NCI-H2107 (cell line): Measurements from ENCODE around the gene KCNH4.
A peak's percentile ranks its signal among the peaks of the same experiment; 100 is the strongest.
"Not testable (repeated sequence)": the region's sequence is repeated elsewhere in the genome, so short reads cannot be mapped to it uniquely, and the experiment has no call there.

Experiments used
- DNase-seq: peaks from one replicate; lab custom pipeline; 2025; lab: John Stamatoyannopoulos, UW

The KCNH4 gene

DNA sequence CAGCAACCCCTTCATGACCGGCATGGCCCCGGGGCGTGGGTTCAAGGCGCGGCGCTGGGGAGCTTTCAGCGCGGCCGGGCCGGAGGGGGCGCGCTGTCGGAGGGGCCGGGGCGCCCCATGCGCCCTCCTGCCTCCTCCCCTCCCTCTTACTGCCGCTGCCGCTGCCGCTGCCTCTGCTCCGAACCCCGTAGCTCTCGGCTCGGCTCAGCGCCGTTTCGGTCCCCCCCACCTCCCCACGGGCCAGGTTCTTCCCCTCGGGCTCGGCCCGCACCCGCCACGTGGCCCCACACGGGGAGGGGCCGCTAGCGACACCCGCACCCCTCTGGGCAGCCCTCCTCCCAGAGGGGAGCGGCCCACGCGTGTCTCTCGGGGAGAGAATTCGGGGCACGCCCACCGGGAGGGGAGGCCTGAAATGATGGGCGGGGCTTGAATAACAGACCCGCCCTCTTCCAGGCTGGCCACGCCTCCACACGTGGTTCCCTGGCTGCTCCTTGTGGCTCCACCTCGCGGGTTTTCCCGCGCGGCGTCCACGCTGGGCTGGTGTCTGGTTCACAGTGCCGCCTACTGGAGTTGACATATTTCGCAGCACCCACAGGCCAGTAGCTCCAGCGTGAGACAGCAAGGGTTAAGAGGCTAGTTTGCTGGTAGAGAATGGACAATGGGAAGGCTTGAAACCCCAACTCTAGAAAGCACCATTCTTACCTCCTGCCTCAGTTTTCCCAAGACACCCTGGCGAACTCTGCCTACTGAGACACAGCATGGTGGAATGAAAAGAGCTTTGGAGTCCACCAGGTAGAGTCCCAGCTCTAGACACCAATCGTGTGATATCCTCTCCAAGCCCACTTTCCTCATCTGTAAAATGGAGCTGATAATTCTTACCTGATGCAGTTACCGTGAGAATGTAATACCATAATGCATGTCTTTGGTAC lies at the start of gene KCNH4:
Gene KCNH4 (minus strand): TSS at position 221 of the 929 bp plus-strand sequence. CDS start 197 bp downstream, at position 24.
- peak; percentile 79 for DNase-seq

DNA sequence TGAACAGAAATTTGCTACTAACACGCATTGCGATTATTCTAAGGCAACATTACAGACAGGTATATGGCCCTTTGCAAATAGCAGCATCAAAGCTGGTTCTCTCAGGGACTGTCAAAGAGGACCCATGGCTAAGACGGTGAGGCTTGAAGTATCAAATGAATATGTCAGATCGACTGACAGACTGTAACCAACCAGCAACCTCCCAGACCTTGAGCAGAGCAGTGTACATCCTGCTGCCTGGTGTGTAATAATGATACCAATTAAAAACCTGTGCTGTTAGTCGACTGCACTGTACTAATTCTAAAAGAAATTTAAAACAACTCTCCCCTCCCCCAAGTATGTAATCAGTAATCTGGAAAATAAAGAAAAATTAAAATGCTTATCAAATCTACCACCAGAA lies 49.3 kb upstream of the KCNH4 start:
- no peak for DNase-seq

DNA sequence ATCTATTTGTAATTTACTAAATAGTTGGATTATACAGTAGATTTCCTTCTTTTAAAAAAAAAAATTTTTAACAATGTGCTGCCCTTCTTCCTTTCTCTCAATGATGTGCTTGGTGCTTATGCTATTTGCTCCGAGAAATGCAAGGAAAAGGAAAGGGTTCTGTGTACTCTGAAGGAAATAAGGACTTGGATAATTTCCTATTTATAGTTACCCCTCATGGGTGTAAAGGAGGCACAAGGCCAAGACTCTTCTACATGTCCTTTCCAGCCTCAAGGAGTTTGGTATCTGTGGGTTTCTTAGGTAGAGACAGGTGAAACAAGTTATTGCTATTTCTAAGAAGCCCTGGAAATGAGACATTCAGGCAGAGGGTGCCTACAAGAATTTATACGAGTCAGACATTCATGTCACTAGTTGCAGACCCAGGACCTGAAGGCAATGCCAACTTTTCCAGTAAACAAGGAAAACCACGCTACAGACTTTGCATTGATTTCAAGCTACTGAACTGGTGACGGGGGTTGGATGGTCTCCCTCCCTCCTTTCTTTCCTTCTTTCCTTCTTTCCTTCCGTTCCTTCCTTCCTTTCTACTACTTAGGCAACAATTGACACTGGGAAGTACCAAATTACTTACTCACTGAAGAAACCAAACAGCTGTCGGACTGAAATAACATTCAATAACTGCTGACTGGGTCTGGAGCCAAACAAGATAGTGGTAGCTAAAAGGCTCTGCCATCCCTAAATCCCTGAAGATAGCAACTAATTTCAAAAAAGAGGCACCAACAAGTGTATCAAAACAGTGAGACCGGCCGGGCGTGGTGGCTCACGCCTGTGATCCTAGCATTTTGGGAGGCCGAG lies 47.1 kb upstream of the KCNH4 start:
- no peak for DNase-seq

DNA sequence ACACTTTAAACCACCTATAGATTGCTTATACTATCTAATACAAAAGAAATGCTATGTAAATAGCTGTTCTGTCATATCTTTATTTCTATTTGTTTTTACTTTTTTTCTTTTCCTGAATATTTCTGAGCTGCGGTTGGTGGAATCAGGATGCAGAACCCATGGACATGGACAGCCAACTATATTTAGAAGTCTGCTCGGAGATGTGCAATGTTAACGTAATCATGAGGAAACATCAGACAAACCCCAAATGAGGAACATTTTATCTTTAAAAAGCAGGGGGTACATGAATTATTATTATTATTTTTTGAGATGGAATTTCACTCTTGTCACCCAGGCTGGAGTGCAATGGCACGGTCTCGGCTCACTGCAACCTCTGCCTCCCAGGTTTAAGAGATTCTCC lies 44.7 kb upstream of the KCNH4 start:
- no peak for DNase-seq

DNA sequence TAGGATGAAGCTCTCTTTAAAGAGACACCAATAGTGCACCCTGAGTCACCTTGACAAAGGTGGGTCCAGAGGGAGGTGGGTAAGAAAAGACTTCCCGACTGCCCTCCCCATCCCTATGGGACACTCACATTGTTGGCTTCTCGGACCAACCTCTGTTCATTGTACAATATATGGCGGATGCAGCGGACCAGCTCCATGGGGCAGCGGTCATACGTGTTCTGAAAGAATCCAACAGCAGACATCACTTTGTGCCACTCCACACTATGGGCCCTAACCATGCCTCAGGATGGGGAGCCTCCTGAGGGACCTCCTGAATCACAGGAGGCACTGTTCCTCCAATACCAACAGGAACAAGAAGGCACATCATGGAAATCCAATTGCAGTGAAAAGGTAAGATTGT lies 43.7 kb upstream of the KCNH4 start:
- DNase-seq, result no peak

DNA sequence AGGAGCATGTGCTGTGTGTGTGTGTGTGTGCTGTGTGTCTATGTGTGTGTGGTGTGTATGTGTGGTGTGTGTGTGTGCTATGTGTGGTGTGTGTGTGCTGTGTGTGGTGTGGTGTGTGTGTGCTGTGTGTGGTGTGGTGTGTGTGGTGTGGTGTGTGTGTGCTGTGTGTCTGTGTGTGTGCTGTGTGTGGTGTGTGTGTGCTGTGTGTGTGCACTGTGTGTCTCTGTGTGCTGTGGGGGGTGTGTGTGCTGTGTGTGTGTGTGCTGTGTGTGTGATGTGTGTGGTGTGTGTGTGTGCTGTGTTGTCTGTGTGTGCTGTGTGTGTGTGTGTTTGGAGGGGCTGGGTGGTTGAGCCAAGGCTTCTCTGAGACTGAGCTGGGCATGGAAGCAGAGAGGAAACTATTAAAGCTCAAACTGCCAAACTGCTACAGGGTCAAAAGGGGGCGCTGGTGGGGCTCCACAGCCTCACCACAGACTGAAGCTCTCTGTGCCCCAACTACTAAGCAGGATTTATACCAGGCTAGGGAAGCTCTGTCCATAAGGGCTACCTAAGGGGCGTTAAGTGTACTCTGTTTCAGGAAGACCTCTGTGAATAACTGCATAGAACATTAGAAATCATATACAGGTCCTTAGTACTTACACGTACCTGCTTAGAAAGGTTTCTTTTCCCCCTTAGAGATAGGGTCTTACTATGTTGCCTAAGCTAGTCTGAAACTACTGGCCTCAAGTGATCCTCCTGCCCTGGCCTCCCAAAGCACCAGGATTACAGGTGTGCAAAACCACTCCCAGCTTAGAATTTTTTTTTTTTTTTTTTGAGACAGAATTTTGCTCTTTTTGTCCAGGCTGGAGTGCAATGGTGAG lies 41.2 kb upstream of the KCNH4 start:
- peak; percentile 14 for DNase-seq

DNA sequence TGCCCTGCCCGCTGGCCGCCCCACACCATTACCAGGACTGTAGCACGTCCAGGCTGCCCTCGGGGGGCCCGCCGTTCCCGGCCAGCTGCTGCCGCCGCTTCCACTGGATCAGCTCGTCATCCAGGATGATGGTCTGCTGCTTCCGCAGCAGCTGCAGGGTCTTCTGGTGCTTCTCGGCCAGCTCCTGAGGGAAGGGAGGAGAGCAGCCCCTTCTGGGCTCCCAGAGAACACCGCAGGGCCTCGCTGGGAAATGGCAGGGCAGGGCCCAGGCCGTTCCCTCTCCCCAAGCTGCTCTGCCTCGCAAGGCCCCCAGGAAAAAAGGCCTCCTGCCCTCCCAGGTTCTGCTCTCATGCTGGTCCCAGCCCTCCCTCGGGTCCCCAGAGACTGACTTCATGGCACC lies 38.3 kb upstream of the KCNH4 start:
- not testable (repeated sequence) for DNase-seq

DNA sequence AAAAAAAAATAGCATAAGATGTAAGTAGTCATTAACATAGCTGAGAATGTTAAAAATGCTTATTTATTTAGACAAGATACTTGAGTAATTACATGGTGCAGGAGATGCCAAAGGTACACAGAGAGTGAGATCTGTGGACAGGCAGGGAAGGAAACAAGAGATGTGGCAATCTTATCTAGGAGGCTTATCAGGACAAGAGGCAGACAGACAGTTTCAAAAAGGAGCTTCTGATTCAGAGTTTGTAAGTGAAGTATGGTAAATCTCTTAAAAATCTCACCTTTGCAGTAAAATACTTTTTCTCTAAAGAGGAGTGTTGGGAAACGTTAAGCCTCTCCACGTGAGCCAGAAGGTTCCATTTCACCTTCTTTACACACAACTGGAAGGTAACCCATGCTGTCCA lies 33.2 kb upstream of the KCNH4 start:
- DNase-seq, result no peak

DNA sequence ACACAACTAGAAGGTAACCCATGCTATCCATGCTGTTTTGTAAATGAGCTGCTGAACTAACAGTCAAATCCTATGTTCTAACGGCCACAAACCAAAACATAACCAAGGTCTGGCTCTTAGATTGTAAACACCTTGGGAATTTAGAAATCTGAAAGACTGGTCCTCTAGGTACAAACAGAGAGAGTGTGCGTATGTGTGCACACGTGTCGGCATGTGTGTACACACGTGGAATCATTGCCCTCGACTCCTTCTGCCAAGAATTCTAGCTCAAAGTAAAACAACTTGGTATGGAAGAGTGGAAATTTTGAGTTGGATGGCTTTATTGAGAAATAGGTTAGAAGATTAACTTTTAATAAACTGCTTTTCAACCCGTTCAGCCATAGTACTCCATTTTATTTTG lies 31.4 kb upstream of the KCNH4 start:
- DNase-seq, result no peak

DNA sequence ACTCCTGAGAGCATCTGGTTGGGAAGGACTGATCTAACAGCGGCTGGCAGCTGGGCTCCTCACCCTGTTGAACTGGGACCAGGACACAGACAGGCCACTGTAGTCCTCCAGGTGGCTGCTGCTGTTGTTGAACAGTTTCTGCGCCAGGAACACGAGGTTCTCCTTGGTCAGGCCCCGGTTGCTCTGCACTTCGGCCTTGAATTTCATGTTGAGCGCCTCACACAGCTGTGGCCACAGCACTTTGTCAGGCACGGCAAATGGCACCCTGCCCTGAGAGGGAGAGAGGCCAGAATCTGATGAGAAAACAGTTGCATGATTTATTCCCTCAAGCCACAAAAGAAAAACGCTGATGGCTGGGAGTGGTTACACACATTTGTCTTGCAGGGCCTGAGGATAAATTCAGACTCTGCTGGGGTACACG lies 31.0 kb upstream of the KCNH4 start:
- DNase-seq, result not testable (repeated sequence)

DNA sequence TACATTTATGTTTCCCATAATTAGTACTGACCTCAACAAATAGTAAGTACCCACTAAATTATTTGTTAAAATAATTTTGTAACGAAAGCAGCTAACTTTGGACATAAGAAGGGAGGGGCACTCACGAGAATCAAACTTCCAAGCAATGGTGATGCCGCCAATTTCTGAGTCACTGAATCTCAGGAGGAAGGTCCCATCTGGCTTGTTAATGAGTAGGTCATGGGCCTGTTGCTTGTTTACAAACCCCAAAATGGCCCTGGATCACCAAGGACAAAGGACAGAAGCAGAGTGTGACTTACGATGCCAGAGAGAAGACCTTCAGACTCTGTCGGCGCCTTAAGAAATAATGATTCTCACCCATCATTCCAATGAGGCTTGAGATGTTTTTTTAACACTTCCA lies 29.1 kb upstream of the KCNH4 start:
- no peak for DNase-seq

DNA sequence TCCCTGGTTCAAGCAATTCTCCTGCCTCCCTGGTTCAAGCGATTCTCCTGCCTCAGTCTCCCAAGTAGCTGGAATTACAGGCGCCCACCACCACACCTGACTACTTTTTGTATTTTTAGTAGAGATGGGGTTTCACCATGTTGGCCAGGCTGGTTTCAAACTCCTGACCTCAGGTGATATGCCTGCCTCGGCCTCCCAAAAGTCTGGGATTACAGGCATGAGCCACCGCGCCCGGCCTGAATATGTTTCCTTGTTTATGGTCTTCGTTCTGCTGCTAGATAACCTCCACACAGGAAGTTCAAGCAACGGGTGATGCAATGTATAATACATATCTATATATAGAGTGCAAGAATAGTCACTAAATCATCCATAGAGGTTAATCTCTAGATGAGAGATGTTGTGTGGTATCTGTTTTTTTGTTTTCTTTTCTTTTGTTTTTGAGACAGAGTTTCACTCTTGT lies 25.2 kb upstream of the KCNH4 start:
- not testable (repeated sequence) for DNase-seq

DNA sequence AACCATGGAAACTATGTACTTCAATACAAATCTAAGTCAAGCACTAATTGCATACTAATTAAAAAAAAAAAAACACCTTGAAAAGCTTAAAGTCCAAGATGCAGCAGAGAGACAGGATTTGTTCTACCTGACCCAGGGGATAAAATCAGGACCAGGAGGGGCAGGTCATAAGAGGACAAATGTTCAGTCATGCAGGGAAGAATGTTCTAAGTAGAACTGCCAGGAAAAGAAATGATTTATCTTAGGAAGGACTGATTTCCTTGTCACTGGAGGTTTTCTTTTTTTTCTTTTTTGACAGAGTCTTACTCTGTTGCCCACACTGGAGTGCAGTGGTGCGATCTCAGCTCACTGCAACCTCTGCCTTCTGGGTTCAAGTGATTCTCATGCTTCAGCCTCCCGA lies 22.4 kb upstream of the KCNH4 start:
- no peak for DNase-seq

DNA sequence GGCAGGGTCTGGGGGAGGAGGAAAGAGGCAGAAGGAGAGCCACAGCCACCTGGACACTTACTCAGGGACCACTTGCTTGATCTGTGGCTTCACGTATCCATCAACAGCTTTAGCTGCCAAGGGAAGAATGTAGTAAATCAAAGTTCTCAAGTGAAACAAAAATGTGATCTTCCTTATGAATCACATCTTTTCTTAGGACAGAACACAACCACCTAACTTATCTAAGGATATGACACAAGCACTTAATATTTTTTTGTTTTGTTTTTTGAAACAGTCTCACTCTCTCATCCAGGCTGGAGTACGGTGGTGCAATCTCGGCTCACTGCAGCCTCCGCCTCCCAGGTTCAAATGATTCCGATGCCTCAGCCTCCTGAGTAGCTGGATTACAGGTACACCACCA lies 21.8 kb upstream of the KCNH4 start:
- DNase-seq, result no peak

DNA sequence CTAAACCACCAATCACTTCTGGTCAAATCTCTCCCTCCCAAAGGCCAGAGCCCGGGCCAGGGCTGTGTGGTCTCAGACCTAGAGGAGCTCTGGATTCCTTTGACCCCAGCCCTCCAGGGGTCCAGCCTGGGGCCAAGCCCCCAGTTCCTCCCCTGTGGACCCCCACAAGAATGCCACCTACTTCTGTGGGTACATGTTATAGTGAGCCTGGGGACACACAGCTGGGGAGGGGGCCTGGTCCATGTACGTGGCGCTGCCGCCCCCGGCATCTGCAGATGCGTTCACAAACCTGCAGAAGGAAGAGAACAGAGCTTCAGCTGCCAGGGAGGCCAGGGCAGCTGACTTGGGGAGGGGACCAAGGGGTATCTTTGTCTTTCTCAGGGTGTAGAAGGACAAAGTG lies 21.2 kb upstream of the KCNH4 start:
- no peak for DNase-seq

DNA sequence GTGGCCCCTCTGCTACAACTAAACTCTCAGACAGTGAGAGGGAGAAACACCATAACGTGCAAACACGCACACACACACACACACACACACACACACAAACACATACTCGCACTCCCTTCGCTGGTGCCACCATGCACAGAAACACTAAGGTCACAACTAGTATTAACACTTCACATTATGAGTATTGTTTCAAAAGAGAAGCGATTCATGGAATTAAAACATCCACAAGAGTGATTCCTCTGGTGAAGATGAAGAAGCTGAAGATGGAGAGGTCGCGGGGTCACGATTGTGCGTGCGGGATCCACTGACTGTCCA lies 20.5 kb upstream of the KCNH4 start:
- DNase-seq, result no peak

DNA sequence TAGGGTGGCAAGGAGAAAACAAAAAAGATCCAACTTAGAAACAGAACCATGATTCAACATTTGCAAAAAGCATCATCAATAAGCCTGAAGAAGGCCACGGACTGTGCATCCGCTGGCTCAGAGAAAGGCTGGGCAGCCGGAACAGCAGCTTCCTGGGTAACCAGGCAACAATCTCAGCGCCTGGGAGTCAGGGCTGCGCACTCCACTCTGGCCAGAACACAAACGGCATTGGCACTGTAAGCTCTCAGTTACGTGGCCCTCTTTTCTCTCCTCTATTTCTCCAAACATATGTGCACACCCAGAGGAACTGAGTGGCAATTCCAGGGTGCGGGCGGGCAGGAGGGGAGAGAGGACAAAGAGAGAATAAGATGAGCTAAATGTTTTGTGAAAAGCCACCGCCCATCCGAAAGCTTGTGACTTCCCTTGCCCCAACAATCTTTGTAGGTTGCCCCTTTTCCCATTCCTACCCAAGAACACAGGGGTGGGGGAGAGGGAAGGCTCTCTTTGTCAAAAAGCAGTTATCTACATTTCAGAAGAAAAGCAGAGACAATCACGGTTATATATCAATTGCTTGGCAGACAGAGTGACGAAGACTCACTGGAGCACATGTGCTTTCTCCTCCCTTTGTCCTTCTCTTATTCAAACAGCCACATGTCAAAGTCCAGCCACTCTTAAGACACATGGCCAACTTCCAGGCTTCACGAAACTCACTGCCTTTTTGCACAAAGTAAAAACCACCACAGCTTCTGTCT lies 19.9 kb upstream of the KCNH4 start:
- DNase-seq, result no peak

DNA sequence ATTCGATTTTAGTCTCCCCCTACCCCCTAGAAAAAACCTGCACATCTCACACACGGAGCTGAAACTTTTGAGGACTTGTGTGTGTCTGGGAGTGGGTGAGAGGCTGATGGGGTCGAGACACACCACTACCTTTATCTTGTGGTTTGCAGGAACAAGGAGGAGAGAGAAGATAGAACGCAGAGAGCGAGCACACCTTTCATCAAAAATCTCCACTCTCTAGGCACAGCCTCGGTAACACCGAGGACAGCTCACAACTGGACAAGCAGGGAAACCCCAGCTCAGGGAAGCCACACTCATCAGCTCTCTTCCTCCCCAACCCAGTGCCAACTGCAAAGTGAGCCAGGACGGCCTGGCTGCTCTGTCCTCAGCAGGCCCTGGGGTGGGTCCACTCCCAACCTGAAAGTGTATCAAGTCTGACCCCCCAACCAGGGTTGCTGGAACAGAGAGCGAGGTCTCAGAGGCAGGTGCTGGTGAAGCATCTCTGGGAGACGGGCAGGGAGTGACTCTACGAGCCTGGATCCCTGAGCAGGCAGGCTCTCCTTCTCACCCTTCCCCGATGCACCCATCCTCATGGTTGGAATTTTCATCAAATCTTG lies 18.6 kb upstream of the KCNH4 start:
- DNase-seq, result no peak

DNA sequence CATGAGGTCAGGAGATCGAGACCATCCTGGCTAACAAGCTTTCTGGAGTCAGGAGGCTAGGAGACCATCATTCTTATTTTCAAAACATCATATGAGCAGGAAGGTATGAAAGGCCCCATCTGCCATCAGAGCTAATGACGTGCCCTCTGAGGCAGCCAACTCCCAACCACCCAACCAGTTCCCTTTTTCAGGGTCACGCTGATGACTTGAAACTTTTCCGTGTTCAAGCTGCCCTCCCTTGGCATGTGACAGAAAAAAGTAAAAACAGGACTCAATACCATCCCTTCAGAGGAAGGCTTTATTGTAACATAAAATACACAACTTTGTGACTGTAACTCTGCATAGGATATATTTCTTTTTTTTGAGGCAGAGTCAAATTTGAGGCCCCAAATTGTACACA lies 18.0 kb upstream of the KCNH4 start:
- no peak for DNase-seq

DNA sequence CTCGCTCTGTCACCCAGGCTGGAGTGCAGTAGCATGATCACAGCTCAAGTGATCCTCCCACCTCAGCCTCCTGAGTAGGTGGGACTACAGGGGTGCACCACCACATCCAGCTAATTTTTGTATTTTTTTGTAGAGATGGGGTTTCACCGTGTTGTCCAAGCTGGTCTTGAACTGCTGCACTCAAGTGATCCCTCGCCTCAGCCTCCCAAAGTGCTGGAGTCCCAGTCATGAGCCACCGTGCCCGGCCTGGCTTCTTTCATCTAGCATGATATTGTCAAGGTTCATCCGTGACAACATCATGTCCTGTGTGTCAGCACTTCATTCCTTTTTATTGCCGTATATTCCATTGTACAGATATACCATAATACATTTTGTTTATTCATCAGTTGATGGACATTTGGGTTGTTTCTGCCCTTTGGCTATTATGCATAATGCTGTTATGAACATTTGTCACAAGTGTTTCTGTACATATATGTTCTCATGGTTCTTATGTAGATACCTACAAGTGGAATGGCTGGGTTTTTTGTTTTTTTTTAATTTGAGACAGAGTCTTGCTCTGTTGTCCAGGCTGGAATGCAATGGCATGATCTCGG lies 16.7 kb upstream of the KCNH4 start:
- DNase-seq, result no peak
